Measurements from ENCODE around the gene PRSS33.

PRSS33 gene

DNA sequence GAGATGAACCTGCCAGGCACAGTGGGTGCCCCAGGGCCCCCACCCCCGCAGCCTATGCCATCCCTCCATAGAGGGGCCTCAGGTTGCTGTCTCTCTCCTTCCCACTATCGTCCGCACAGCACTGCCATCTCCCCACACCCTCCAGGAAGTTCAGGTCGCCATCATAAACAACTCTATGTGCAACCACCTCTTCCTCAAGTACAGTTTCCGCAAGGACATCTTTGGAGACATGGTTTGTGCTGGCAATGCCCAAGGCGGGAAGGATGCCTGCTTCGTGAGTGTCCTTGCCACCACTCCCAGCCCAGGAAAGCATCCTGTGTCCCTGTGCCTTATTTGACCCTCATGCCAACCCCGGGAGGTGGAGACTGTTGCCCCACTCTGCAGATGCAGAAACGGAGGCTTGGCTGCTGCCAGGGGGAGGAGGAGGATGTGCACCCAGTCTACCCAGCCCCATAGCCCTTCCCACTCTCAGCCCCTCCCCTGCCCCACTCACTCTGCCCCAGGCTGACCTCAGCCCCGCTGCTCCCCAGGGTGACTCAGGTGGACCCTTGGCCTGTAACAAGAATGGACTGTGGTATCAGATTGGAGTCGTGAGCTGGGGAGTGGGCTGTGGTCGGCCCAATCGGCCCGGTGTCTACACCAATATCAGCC is 33.6 kb upstream of the PRSS33 start:
- DNase-seq: no peak

DNA sequence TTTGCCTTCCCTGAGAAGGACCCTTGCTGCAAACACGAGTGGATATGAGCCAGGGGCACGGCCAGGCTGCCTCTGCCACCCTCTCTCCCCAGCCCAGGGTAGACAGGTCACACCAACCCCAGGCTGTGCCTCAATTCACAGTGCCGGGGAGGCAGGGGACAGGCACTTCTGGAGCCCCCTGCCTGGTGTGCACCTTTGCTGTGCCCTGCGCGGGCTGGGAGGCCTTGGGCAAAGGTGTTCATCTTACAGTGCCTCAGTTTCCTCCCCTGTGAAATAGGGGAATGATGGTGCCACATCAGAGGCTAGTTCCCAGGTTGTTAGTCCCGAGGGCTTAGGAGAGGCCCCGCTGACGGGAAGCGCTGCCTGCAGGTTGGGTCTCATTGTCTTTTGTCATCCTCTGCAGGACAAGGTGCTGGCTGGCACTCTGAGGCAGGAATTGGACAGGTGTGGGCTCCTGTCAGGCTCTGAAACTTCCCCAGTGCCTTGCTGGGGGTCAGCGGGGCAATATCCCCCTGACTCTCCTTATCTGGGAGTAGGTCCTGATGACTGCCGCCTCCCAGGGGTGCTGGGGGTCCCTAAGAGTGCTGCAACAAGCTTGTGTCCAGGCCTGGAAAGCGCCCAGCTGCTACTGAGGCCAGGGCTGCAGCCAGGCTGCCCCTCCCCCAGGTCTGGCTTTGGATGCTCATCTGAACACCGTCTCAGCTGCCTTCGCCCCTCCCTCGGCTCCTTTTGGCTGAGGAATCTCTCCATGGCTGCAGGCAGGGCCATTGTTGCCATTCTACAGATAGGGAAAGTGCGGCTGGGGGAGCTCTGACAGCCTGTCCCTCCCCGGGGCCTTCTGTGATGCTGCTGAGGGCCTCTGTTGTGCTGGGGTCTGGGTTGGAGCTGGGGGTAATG is 32.8 kb upstream of the PRSS33 start:
- no peak for DNase-seq

DNA sequence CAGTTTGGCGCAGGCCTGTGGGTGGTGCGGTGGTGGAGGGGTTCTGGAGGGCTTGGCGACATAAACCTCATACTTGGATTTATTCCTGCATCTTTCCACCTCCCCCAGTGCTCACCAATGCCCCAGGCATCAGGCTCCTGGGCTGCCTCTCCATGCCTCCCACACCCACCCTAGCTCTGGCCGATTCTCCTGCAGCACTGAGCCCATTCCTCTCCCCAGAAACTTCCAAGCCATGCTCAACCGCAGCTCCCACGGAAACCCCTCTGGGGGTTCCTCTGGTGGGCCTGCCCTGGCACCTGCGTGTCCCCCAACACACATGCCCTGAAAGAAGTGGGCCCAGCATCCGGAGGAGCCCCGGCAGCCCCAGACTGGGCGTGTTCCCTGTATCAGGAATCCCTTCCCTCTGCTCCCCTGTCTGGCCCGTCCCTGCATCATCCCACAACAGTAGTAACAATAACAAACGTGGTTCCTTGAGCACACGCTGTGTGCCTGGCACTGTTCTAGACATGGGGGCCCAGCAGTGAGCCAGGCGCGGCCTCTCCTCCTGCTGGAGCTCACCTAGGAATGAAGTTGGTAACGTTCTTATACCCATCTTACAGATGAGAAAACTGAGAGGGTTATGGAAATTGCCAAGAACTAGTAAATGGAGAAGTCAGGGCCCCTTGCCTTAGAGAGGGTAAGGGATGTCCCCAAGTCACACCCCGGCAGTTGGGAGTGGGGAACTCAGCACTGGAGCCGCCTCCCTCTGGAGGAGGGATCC is 32.0 kb upstream of the PRSS33 start:
- DNase-seq: no peak

DNA sequence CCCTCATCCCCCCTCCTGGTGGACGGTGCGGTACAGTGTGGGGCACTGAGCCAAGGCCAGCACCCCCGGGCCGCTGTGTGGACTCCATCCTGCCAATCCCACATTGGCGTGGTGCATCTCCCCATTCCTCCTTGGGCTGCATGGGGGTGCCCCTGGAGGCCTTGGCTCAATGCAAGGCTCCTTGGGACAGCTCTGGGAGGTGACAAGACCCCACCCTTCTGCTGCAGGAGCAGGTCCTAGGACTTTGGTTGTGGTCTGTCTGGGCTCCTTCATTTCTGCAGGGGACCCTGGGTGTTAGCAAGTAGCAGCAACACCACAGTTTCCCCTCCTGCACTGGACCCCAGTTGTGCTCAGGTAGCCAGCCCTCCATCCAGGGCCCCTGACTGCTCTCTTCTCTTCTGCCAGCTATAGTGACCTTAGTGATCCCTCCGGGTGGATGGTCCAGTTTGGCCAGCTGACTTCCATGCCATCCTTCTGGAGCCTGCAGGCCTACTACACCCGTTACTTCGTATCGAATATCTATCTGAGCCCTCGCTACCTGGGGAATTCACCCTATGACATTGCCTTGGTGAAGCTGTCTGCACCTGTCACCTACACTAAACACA is 31.0 kb upstream of the PRSS33 start:
- DNase-seq: no peak

DNA sequence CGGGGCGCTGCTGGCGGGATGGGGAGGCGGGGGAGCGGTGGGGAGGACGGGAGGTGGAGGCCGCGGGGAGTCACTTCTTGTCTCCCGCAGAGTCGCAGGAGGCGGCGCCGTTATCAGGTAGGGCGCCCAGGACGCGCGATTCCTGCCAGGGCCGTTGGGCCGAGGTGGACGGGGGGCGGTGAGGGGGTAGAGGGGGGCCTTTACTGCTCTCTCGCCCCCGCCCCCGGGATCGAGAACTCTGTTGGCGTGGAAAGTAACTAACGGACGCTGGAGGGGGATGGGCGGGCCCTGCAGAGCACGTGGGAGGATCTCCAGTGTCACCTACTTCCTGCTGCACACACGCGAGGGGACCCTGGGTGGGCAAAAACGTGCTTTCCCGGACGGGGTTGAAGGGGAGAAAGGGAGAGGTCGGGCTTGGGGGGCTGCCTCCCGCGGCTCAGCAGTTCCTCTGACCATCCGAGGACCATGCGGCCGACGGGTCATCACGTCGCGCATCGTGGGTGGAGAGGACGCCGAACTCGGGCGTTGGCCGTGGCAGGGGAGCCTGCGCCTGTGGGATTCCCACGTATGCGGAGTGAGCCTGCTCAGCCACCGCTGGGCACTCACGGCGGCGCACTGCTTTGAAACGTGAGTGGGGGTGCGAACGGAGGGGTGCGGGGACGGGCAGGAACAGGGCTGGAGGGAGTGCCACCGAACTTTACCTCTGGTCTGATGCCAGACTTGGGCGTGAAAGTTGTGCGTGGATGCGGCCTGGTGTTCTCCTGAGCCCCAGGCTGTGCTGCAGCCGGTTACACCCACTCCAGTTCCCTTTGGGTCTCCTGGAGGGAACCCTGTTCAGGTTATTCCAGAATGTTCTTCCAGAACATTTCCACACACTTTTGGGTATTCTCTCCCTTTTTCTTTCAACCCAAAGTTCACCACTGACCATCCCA is 30.2 kb upstream of the PRSS33 start:
- no peak for DNase-seq

DNA sequence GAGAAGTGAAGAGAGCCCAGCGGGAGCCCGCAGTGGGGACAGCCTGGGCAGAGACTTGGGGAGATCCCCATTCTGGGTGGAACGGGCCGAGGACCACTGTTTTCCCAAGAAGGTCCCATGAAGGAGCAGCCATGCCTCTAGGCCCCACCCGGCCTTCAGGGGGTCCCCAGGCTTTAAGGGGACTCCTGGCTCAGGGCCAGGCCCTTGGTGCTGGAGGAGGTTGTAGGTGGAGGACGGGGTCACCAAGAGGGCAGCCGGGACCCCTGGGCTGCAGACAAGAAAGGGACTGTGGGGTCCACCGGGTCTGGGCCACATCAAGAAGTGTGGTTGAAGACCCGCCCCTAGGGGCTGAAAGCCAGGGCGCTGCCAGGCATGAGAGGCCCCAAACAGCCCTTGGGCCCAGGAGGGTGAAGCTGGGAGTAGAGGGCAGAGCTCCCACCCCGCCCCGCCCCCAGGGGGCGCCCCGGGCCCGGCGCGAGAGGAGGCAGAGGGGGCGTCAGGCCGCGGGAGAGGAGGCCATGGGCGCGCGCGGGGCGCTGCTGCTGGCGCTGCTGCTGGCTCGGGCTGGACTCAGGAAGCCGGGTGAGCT is 29.5 kb upstream of the PRSS33 start, which contains the start of gene PRSS21:
PRSS21 (plus strand) TSS at position 487 of the 589 bp plus-strand sequence; CDS start at position 519, 32 bp downstream.
- no peak for DNase-seq

DNA sequence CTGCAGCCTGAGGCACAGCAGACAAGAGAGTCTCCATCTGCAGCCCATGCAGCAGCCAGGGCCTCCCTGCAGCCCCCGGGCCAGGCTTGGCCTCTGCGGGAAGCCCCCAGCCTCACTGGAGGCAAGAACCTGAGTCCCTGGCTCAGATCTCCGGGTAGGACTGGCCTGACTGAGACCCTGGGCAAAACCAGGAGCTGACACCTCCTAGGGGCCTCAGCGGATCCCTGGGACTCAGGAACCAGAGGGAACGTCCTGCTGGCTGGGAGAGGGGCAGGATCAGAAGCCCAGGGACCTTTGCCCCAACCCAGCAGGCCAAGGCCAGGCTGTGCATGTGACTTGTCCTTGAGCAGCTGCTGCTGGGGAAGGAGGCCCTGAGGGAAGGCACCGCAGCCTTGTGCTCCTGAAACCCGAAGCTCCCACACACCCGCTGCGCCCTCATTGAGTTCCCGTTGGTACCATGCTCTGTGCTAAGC is 28.0 kb upstream of the PRSS33 start:
- DNase-seq: no peak

DNA sequence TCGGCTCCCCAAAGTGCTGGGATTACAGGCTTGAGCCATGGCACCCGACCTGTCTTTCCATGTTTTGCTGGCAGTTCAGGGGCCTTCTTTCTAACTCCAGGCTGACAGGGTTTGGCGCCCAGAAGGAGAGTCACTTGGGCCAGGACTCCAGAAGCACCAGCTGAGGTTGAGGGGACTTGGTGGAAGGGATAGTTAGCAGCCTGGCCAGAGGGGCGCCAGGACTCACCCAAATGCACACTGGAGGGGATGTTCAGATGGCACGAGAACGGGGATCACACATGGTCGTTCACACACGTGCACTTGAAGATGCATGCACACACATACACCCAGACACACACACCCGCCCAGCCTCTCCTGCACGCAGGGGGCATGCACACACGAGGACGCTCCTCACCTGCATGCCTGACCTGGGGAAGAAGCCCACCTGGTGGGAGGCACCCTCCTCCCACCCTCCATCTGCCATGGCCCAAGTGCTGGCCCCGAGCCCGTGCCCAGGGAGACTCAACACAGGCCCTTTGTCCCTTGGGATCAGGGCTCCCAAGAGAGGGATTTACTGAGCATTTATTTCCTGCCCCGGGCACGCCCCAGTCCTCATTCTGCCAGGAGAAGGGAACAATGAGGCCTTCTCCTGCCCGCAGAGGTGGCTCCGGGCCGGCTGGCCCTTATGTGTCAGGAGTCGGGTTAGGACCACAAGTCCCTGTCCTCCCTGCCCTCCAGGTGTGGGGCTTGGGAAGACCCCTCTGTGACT is 27.4 kb upstream of the PRSS33 start:
- no peak for DNase-seq

DNA sequence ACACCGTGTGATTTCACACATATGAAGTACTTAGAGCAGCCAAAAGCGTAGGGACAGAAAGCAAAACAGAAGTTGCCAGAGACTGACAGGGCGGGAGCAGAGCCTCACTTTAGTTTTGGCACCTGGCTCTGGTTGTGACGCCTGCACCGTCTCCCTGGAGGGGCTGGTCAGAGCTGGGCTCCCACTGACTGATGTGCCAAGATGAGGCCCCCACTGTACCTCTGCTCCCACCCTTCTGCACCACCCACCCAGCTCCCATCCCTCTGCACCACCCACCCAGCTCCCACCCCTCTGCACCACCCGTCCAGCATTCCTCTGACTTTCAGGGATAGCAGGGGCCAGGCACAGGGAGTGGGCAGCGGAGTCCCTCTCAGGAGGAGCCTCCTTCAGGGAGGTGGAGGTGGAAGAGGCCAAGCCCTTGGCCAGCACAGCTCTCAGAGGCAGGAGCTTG is 26.4 kb upstream of the PRSS33 start:
- DNase-seq: no peak

DNA sequence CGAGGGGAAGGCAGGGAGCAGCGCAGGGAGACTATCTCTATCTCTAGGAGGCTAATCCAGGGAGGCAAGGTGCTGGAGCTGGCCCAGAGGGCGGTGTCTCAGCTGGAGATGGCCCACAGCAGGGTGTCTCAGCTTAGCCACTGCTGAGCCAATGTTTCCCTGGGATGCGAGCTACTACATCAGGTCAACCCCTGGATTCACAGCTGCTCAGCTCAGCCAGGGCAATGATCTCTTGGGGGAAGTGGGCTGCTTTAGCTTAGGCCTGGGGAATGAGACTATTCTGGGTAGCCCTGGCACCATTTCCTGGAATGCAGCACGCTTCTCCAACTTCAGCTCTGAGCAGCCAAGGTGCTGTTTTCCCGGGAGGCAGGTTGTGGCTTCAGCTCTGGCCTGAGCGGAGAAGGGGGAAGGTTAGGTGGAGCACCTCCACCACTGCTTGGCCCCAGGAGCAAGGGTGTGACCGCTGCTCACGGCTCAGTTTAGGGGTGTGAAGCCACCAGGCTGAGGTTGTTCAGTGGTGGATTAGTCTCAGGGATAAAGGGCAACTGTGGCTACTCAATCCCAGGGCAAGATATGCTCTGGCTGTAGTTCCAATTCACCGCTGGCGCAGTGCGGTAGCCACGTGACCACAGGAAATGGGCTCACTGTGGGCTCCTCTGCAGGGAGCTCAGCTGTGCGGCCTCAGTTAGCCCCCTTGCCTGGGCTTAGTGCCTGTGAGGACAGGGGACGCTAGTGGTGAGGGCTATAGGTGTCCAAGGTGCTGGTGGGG is 24.5 kb upstream of the PRSS33 start:
- DNase-seq: no peak

DNA sequence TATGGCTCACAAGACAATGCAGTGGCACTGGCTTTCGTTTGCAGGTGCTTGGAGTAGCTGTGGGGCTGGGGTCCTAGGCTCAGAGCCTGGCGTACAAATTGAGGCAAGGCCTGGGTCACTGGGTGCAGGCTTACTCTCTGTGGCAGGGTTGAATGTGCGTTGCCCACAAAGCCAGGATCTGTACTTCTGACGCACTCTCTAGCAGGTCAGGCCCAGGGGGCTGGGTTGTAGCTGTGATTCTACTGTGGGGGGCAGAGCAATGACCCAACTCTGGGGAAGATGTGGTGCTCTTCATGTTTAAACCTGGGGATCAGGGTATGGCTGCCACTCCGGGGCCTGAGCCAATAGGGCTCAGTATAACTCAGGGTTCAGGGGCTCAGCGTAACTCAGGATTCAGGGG is 23.3 kb upstream of the PRSS33 start:
- no peak for DNase-seq

DNA sequence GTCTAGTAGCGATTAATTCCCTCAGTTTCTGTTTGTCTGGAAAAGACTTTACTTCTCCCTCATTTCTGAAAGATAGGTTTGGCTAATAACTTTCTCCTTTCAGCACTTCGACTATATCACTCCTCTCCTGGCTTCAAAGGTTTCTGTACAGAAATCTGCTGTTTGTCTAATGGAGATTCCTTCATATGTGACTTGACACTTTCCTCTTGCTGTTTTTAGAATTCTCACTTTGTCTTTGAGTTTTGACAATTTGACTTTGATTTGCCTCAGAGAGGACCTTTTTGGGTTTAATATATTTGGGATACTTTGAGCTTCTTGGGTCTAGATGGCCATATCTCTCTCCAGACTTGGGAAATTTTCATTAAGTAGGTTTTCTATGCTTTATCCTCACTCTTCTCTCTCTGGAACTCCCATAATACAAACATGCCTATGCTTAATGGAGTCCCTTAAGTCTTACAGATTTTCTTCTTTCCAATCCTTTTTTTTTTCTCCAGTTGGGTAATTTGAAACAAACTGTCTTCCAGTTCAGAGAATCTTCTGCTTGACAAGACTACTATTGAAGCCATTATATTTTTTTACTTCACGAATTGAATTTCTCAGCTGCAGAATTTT is 21.9 kb upstream of the PRSS33 start:
- no peak for DNase-seq

DNA sequence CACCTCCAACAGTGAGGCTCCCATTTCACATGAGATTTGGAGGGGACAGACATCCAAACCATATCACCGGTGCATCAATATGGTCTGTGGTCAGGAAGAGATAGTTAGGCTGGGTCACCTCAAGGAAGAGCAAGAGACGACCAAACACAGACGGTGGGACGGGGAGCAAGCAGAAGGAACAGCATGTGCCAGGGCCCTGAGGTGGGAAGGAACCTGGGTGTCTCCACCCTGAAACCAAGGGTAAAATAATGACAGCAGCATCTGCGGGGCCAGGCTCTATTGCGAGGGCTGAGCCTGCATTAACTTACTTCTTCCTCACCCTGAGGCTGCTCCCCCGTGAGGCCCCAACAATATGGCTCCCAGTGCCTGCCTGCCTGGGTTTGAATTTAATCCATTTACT is 20.8 kb upstream of the PRSS33 start:
- no peak for DNase-seq

DNA sequence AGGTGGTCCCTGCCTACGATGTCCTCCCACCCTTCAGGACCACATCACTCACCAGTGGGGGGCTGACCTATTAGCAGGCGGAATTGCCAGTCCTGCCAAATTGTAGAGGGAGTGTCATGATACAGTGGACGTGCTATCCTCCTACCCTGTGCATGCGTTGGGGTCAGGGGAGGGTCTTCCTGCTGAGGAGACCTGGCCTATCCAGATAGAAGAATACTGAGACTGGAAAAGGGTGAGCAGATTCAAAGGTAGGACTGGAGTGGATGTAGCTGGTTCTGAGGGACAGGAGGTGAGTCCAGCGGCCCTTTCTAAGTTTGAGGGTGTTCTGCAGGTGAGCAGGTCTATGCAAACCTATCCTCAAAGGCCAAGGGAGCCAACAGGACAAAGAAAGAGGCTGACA is 18.9 kb upstream of the PRSS33 start:
- no peak for DNase-seq

DNA sequence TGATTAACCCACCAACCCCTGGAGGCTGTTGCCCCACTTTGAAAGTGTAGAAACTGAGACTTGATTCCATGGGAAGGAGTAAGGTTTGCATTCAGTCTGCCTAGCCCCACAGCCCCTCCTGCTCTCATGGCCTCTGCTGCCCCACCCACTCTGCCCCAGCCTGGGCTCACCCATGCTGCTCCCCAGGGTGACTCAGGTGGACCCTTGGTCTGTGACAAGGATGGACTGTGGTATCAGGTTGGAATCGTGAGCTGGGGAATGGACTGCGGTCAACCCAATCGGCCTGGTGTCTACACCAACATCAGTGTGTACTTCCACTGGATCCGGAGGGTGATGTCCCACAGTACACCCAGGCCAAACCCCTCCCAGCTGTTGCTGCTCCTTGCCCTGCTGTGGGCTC is 17.4 kb upstream of the PRSS33 start:
- no peak for DNase-seq

DNA sequence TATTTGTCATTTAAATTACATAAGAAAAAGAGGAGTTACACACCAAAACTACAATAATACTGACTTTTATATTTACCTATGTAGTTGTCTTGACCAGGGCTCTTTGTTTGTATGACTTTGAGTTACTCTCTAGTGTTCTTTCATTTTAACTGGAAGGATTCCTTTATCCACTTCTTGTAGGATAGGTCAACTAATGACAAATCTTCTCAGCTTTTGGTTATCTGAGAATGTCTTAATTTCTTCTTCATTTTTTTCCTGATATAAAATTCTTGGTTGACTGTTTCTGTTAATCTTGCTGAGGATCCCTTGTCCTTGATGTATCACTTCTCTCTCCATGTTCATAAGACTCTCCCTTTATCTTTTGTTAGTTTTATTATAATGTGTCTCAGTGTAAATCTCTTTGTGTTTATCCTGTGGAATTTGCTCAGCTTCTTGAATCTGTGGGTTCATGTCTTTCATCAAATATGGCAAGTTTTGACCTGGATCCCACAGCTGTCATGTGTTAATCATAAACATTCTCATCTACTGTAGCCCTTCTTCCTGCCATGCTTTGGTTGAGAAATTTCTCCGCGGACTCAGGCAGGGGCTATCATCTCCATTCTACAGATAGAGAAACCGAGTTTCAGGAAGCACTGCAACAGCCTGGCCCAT is 16.3 kb upstream of the PRSS33 start:
- DNase-seq: no peak

DNA sequence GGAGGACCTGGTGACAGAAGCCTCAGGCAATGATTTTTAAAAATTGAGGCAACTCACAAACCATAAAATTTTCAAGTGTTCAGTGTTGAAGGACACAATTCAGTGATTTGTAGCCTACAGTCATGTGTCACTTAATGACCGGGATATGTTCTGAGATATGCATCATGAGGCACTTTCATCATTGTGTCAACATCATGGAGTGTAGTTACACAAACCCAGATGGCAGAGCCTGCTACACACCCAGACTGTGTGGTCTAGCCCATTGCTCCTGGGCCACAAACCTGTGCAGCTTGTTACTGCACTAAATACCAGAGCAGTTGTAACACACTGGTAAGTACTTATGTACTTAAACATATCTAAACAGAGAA is 12.5 kb upstream of the PRSS33 start:
- no peak for DNase-seq

DNA sequence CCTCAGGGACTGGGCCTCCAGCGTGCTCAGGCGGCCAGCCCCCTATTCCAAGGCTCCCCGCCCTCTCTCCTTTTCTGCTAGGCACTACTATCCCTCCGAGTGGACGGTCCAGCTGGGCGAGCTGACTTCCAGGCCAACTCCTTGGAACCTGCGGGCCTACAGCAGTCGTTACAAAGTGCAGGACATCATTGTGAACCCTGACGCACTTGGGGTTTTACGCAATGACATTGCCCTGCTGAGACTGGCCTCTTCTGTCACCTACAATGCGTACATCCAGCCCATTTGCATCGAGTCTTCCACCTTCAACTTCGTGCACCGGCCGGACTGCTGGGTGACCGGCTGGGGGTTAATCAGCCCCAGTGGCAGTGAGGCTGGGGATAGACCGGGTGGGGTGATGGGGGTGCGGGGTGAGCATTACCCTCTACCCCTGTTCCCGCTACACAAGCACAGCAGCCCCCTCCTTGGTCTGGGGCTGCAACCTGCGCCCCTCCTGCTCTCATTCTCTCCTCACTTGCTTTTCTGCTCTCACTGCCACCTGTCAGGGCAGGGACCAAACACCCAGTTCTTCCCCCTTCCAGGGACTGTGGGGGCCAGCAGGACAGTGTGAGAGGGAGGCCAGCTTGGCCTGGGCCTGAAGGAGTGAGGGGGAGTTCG is 12.0 kb upstream of the PRSS33 start:
- DNase-seq: no peak

Measured in fibroblast of upper back skin (primary cell).